MCF 10A (cell line): Measurements from ENCODE around the gene NKG7. TPM values are rescaled to one million over a fixed set of nuclear protein-coding genes. Genes with fewer than 3 reads are reported as not detected.

ENCODE experiments used
- BruUV-seq: library from RNA; stranded (reverse); fragments of 400-500 nt; replicated peaks from 2 replicates; lab custom pipeline; 2021; lab: Mats Ljungman, UMichigan
- CTCF ChIA-PET: fragments of 300-600 bp; sonication (Branson Sonifier 250); formaldehyde crosslinking; extraction: SDS; loops from one replicate; lab custom pipeline; 2021; ENCODE audit warnings: antibody characterized with exemption, inconsistent platforms; lab: Yijun Ruan, JAX
- POLR2A ChIA-PET: fragments of 300-600, 350-650 bp; sonication (Branson Sonifier 250); formaldehyde crosslinking; extraction: SDS; loops from one replicate; lab custom pipeline; 2020; ENCODE audit warnings: antibody characterized with exemption, inconsistent platforms; lab: Yijun Ruan, JAX
- DNase-seq: peaks from one replicate; pipeline ENCODE4 v3.0.0-alpha.2; 2018; ENCODE audit not compliant: unreplicated experiment
- H3K27ac Mint-ChIP-seq: one replicate; pipeline ENCODE4 v1.8.0; 2022; ENCODE audit warnings: mild to moderate bottlenecking, low read depth, mixed read lengths; ENCODE audit not compliant: unreplicated experiment
- H3K27me3 Mint-ChIP-seq: one replicate; pipeline ENCODE4 v1.8.0; 2022; ENCODE audit warnings: mixed read lengths; ENCODE audit not compliant: insufficient read depth, unreplicated experiment
- H3K36me3 Mint-ChIP-seq: one replicate; pipeline ENCODE4 v1.8.0; 2022; ENCODE audit warnings: mild to moderate bottlenecking, moderate library complexity, mixed read lengths; ENCODE audit not compliant: insufficient read depth, unreplicated experiment
- H3K4me1 Mint-ChIP-seq: one replicate; pipeline ENCODE4 v1.8.0; 2022; ENCODE audit warnings: mixed read lengths; ENCODE audit not compliant: insufficient read depth, unreplicated experiment
- H3K4me3 Mint-ChIP-seq: one replicate; pipeline ENCODE4 v1.8.0; 2022; ENCODE audit warnings: mild to moderate bottlenecking, moderate library complexity, mixed read lengths; ENCODE audit not compliant: unreplicated experiment
- H3K9me3 Mint-ChIP-seq: one replicate; pipeline ENCODE4 v1.8.0; 2022; ENCODE audit warnings: mixed read lengths; ENCODE audit not compliant: unreplicated experiment
- CTCF ChIP-seq: fragments of 200-600 bp; IDR thresholded peaks from one replicate; pipeline ENCODE4 v1.8.0; 2022; ENCODE audit warnings: antibody characterized with exemption, mild to moderate bottlenecking; ENCODE audit not compliant: unreplicated experiment
- intact Hi-C: fragments of 100-400 bp; cut with micrococcal nuclease; formaldehyde crosslinking; loops from 2 replicates; pipeline ENCODE4 v1.14.1; 2022
- total RNA-seq: library from RNA; stranded (reverse); gene quantifications from 2 replicates; pipeline ENCODE4 v1.2.3, GENCODE V29; 2022

Gene NKG7
- total RNA-seq, 1 experiment from 2014 or later: not detected

GRCh38 chr19:51342631-51343569, 29.6 kb downstream of the NKG7 start:
- intact Hi-C loops: no loop called here
- no peak for DNase-seq
- Mint-ChIP-seq H3K27me3 (no peaks in the 10 kb centered on the region), H3K36me3 (peaks cover 6% of the 10 kb centered on the region), H3K9me3 (no peaks in the 10 kb centered on the region), H3K27ac (peak overlapping the region; percentile 65), H3K4me1 (peaks cover 11% of the 10 kb centered on the region), H3K4me3 (no peak overlapping the region)
- no peak for TF ChIP-seq CTCF
- ChIA-PET POLR2A (interaction anchor here (1.0 to 2.0 kb wide), 2 partner anchors 12 to 16 kb away, joined by 4 to 5 read pairs; no protein-coding TSS in a partner anchor), CTCF (interaction anchor here (0.6 kb wide), 1 partner anchor 651 kb away, joined by 3 read pairs; no protein-coding TSS in a partner anchor)
- BruUV-seq: no TSS peak

DNA sequence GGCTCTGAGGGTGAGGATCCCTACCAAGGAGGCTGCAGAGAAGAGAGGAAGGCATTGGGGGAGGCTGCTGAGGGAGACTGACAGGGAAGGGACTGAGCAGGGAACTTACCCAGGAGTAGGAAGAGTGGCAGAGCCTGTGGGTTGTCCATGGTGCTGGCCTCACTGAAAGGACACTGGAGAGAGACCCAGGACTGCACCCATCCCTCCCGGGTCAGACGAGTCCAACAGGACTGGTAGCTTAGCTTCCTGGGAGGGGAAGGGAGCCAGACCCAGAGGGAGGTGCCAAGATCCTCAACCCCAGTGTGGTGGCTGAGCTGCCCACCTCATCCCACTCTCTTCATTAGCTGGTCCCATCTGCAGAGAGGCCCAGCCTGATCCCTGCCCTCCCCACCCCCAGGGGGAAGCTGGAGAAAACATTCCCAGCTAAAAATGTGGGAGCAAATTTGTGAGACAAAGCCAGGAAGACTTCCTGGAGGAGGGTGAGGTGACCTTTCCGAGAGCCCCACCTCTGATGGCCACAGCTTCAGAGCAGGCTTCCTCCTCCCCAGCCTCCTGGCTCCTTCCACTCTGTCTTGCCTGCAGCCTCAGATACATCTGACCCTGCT, 30.4 kb downstream of the NKG7 start, which contains the start of gene VSIG10L:
VSIG10L (minus strand) TSS at position 164 of the 605 bp plus-strand sequence; CDS start at position 149, 15 bp downstream.
- H3K36me3 Mint-ChIP-seq: peaks cover 6% of the 10 kb centered on the region
- no peak for TF ChIP-seq CTCF
- H3K4me1 Mint-ChIP-seq: peaks cover 11% of the 10 kb centered on the region
- peak within 1 kb of the TSS; percentile 76 for H3K4me3 Mint-ChIP-seq
- ChIA-PET POLR2A (interaction anchor here (0.8 to 3.1 kb wide), 3 partner anchors 17 to 25 kb away, joined by 4 to 20 read pairs (median 8); no protein-coding TSS in a partner anchor), CTCF (interaction anchor here (0.6 to 1.1 kb wide), 3 partner anchors 16 to 651 kb away, joined by 3 read pairs; no protein-coding TSS in a partner anchor)
- DNase-seq: no peak
- H3K27me3 Mint-ChIP-seq: no peaks in the 10 kb centered on the region
- peak within 1 kb of the TSS; percentile 65 for H3K27ac Mint-ChIP-seq
- H3K9me3 Mint-ChIP-seq: no peaks in the 10 kb centered on the region
- intact Hi-C loops: no loop called here
- no TSS peak for BruUV-seq

DNA sequence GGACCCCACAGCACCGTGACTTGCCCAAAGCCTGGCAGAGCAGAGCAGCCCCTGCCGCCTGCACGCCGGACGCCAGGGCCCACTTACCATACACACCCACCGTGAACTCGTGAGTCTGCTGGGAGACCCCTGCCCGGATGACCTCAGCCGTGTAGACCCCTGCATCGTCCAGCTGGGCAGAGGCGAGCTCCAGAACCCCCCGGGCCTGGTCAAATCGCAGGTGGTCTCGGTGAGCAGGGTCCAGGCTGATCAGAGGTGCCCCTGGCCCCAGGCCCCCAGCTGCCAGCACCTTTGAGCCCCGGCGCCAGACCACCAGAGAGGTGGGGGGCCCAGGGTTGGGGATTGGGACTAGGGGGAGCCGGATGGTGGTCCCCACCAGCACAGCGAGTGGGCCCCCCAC, 31.4 kb downstream of the NKG7 start:
- no peaks in the 10 kb centered on the region for H3K36me3 Mint-ChIP-seq
- peak overlapping the region; percentile 76 for H3K4me3 Mint-ChIP-seq
- intact Hi-C loops: no loop called here
- no peaks in the 10 kb centered on the region for H3K27me3 Mint-ChIP-seq
- DNase-seq: no peak
- BruUV-seq: no TSS peak
- H3K27ac Mint-ChIP-seq: no peak overlapping the region
- H3K9me3 Mint-ChIP-seq: no peaks in the 10 kb centered on the region
- POLR2A ChIA-PET: interaction anchor here (0.6 to 3.1 kb wide), 4 partner anchors 18 to 254 kb away, joined by 3 to 20 read pairs (median 6); no protein-coding TSS in a partner anchor
- no peak for TF ChIP-seq CTCF
- H3K4me1 Mint-ChIP-seq: peaks cover 11% of the 10 kb centered on the region
- CTCF ChIA-PET: interaction anchor here (0.8 to 2.6 kb wide), 4 partner anchors 16 to 342 kb away, joined by 3 to 18 read pairs (median 3); partner anchors contain the start of gene ETFB
